Measurements from ENCODE around the gene FBXW7.

Gene FBXW7

DNA sequence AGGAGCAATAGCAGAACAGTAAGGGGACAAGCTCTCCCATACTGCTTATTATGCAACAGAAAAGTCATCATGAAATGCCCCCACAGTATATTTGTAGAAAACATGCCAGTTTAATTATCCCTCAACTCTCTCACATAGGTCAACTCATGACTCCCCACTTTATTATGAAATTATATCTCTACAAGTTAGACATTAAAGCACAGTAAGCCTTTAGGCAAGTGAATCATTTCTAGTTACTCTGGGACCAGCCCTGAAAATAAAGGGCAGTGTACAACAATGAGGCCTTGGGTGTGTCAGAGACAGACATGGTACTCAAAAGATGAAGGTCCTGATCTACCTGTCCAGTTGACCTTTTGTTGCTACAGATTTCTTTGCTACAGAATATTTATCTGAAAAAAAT lies 191.9 kb downstream of the FBXW7 start:
- no peaks in the 10 kb centered on the region for H3K4me1 ChIP-seq (ENCODE audit: control insufficient read depth, low read depth, low read length)
- no peaks in the 10 kb centered on the region for H3K27me3 ChIP-seq (ENCODE audit: control insufficient read depth, insufficient read depth, low read length)
- no peak overlapping the region for H3K27ac ChIP-seq (ENCODE audit: low read length)
- H3K4me3 ChIP-seq (ENCODE audit: low read length) = no peak overlapping the region
- no peak overlapping the region for H3K9ac ChIP-seq (ENCODE audit: low read length)
- H3K9me3 ChIP-seq (ENCODE audit: control insufficient read depth, low read depth, low read length) = no peaks in the 10 kb centered on the region
- peaks cover 4% of the 10 kb centered on the region for H3K36me3 ChIP-seq (ENCODE audit: control insufficient read depth, low read depth, low read length)

- Histone ChIP-seq H3K4me1 (ENCODE audit: control insufficient read depth, low read depth, low read length) (no peaks in the 10 kb centered on the region), H3K4me3 (ENCODE audit: low read length) (no peak overlapping the region), H3K9ac (ENCODE audit: low read length) (no peak overlapping the region), H3K27me3 (ENCODE audit: control insufficient read depth, insufficient read depth, low read length) (no peaks in the 10 kb centered on the region), H3K36me3 (ENCODE audit: control insufficient read depth, low read depth, low read length) (peaks cover 4% of the 10 kb centered on the region), H3K27ac (ENCODE audit: low read length) (no peak overlapping the region), H3K9me3 (ENCODE audit: control insufficient read depth, low read depth, low read length) (no peaks in the 10 kb centered on the region)
Observed at GRCh38 chr4:152342293-152342692, 193.6 kb downstream of the FBXW7 start.

GRCh38 chr4:152340818-152341217 lies 195.1 kb downstream of the FBXW7 start:
- no peak overlapping the region for H3K9ac ChIP-seq (ENCODE audit: low read length)
- H3K9me3 ChIP-seq (ENCODE audit: control insufficient read depth, low read depth, low read length) = no peaks in the 10 kb centered on the region
- H3K27ac ChIP-seq (ENCODE audit: low read length) = no peak overlapping the region
- no peaks in the 10 kb centered on the region for H3K36me3 ChIP-seq (ENCODE audit: control insufficient read depth, low read depth, low read length)
- no peaks in the 10 kb centered on the region for H3K4me1 ChIP-seq (ENCODE audit: control insufficient read depth, low read depth, low read length)
- no peaks in the 10 kb centered on the region for H3K27me3 ChIP-seq (ENCODE audit: control insufficient read depth, insufficient read depth, low read length)
- H3K4me3 ChIP-seq (ENCODE audit: low read length) = no peak overlapping the region

DNA sequence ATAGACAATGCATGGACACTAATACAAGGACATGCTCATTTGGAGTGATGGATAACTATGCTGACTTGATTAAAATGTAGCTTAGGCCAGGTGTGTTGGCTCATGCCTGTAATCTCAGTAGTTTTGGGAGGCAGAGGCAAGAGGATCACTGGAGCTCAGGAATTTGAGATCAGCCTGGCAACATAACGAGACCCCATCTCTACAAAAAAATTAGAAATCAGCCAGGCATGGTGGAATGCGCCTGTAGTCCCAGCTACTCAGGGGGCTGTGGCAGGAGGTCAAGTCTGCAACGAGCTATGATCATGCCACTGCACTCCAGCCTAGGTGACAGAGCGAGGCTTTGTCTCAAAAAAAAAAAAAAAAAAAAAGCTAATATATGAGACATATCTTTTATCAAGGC lies 196.3 kb downstream of the FBXW7 start:
- H3K4me1 ChIP-seq (ENCODE audit: control insufficient read depth, low read depth, low read length) = no peaks in the 10 kb centered on the region
- H3K36me3 ChIP-seq (ENCODE audit: control insufficient read depth, low read depth, low read length) = no peaks in the 10 kb centered on the region
- no peak overlapping the region for H3K4me3 ChIP-seq (ENCODE audit: low read length)
- no peaks in the 10 kb centered on the region for H3K9me3 ChIP-seq (ENCODE audit: control insufficient read depth, low read depth, low read length)
- no peak overlapping the region for H3K27ac ChIP-seq (ENCODE audit: low read length)
- no peaks in the 10 kb centered on the region for H3K27me3 ChIP-seq (ENCODE audit: control insufficient read depth, insufficient read depth, low read length)
- H3K9ac ChIP-seq (ENCODE audit: low read length) = no peak overlapping the region

DNA sequence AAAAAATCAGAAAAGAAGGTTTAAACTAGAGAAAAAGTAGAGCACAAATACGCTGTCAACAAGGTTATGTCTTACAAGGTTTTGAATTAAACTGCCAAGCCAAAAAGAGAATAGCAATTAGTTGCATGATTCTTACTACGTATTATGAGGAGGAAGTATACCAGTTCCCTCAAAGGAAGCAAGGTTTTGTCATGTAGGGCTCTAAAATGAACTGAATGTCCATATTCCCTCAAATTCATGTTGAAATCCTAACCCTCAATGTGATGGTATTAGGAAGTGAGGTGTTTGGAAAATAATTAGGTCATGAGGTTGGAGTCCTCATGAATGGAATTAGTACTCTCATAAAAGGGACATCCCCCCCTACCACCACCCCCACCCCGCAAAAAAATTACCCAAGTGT lies 201.0 kb downstream of the FBXW7 start:
- no peak overlapping the region for H3K9ac ChIP-seq (ENCODE audit: low read length)
- no peak overlapping the region for H3K27ac ChIP-seq (ENCODE audit: low read length)
- peaks cover 5% of the 10 kb centered on the region for H3K36me3 ChIP-seq (ENCODE audit: control insufficient read depth, low read depth, low read length)
- no peak overlapping the region for H3K4me3 ChIP-seq (ENCODE audit: low read length)
- H3K9me3 ChIP-seq (ENCODE audit: control insufficient read depth, low read depth, low read length) = no peaks in the 10 kb centered on the region
- H3K4me1 ChIP-seq (ENCODE audit: control insufficient read depth, low read depth, low read length) = no peaks in the 10 kb centered on the region
- no peaks in the 10 kb centered on the region for H3K27me3 ChIP-seq (ENCODE audit: control insufficient read depth, insufficient read depth, low read length)

DNA sequence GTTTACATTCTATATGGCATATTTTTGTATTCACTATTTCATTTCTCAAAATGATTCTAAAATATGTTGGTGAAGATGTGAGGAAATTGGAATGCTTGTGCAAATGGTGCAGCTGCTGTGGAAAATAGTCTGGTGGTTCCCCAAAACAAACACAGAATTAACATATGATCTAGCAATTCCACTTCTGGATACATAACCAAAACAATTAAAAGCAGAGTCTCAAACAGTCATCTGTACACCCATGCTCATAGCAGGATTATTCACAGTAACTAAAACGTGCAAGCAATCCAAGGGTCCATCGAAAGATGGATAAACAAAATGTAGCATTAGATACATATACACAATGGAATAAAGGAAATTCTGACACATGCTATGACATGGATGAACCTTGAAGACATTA lies 204.8 kb downstream of the FBXW7 start:
- H3K36me3 ChIP-seq (ENCODE audit: control insufficient read depth, low read depth, low read length) = peaks cover 12% of the 10 kb centered on the region
- no peak overlapping the region for H3K4me3 ChIP-seq (ENCODE audit: low read length)
- H3K9me3 ChIP-seq (ENCODE audit: control insufficient read depth, low read depth, low read length) = no peaks in the 10 kb centered on the region
- no peak overlapping the region for H3K27ac ChIP-seq (ENCODE audit: low read length)
- H3K27me3 ChIP-seq (ENCODE audit: control insufficient read depth, insufficient read depth, low read length) = no peaks in the 10 kb centered on the region
- no peaks in the 10 kb centered on the region for H3K4me1 ChIP-seq (ENCODE audit: control insufficient read depth, low read depth, low read length)
- H3K9ac ChIP-seq (ENCODE audit: low read length) = no peak overlapping the region

DNA sequence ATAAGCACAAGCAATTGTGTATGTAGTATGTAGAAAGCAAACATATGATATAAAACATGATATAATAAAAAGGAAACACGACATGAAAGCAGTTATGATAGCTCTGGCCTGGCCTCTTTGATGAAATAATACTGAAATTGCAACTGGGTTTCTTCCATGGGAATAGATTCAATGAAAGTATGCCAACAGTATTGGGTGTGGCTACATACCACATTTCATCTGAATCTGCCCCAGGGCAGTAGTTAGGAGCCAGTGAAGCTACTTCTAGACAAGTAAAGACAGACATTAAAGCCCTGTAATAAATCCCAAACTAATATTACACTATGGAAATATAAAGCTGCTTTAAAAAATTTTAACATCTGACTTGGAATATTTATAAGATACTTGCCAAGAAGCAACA lies 207.3 kb downstream of the FBXW7 start:
- Histone ChIP-seq H3K4me3 (ENCODE audit: low read length) (no peak overlapping the region), H3K36me3 (ENCODE audit: control insufficient read depth, low read depth, low read length) (peaks cover 15% of the 10 kb centered on the region)

DNA sequence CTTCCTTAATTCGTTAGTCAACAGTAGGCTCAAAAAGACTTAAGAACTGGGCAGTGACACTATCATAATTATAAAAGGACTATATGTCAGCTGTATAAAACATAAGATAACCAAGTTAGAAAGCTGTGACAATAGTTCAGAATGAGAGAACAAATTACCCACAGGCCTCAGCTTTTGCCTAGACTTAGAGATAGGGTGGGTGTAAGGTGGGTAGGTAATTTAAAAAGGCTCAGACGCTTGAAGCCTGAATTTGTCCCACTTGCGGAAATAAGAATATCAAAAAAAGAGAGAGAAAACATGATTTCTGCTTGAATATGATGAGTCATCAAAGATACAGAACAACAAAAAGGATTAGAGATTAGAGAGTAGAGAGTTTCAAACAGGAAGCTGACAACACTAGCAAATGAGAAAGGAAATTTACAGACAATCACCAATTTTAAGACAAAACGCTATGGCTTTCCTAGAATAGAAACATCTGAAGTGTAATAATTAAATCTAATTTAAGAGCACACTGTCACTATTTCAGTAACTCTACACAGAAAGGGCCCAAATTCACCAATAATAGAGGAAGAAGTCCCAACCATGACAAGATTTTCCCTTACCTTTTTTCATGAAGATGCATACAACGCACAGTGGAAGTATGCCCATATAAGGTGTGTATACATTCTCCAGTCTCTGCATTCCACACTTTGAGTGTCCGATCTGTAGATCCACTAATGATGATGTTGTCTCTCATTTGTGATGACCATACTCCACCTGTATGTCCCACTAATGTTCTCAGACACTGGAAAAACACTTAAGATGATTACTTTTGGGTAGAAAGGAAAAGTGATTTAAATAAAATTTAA lies 208.1 kb downstream of the FBXW7 start:
- Histone ChIP-seq H3K27me3 (ENCODE audit: control insufficient read depth, insufficient read depth, low read length) (no peaks in the 10 kb centered on the region), H3K4me1 (ENCODE audit: control insufficient read depth, low read depth, low read length) (no peaks in the 10 kb centered on the region), H3K9me3 (ENCODE audit: control insufficient read depth, low read depth, low read length) (no peaks in the 10 kb centered on the region), H3K9ac (ENCODE audit: low read length) (no peak overlapping the region), H3K4me3 (ENCODE audit: low read length) (no peak overlapping the region), H3K36me3 (ENCODE audit: control insufficient read depth, low read depth, low read length) (peaks cover 17% of the 10 kb centered on the region), H3K27ac (ENCODE audit: low read length) (no peak overlapping the region)

More for the DNA sequence above, 207.3 kb downstream of the FBXW7 start:
- Histone ChIP-seq H3K27me3 (ENCODE audit: control insufficient read depth, insufficient read depth, low read length) (no peaks in the 10 kb centered on the region), H3K9ac (ENCODE audit: low read length) (no peak overlapping the region), H3K9me3 (ENCODE audit: control insufficient read depth, low read depth, low read length) (no peaks in the 10 kb centered on the region), H3K4me1 (ENCODE audit: control insufficient read depth, low read depth, low read length) (no peaks in the 10 kb centered on the region), H3K27ac (ENCODE audit: low read length) (no peak overlapping the region)

DNA sequence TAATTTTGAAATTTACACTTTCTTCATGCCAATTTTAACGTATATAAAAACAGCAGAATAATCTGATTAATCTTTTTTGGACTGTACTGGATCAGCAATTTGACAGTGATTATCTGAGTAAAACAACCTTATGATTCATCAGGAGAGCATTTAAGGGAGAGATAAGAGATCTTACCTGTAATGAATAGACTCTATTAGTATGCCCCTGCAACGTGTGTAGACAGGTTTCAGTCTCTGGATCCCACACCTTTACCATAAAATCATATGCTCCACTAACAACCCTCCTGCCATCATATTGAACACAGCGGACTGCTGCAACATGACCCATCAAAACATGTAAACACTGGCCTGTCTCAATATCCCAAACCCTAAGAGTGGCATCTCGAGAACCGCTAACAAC lies 210.1 kb downstream of the FBXW7 start:
- Histone ChIP-seq H3K4me3 (ENCODE audit: low read length) (no peak overlapping the region), H3K27me3 (ENCODE audit: control insufficient read depth, insufficient read depth, low read length) (no peaks in the 10 kb centered on the region), H3K27ac (ENCODE audit: low read length) (no peak overlapping the region), H3K36me3 (ENCODE audit: control insufficient read depth, low read depth, low read length) (peaks cover 20% of the 10 kb centered on the region), H3K4me1 (ENCODE audit: control insufficient read depth, low read depth, low read length) (no peaks in the 10 kb centered on the region), H3K9me3 (ENCODE audit: control insufficient read depth, low read depth, low read length) (no peaks in the 10 kb centered on the region), H3K9ac (ENCODE audit: low read length) (no peak overlapping the region)

GRCh38 chr4:152323221-152323620 lies 212.7 kb downstream of the FBXW7 start:
- Histone ChIP-seq H3K36me3 (ENCODE audit: control insufficient read depth, low read depth, low read length) (peaks cover 10% of the 10 kb centered on the region), H3K9ac (ENCODE audit: low read length) (no peak overlapping the region), H3K27ac (ENCODE audit: low read length) (no peak overlapping the region), H3K9me3 (ENCODE audit: control insufficient read depth, low read depth, low read length) (no peaks in the 10 kb centered on the region), H3K4me3 (ENCODE audit: low read length) (no peak overlapping the region), H3K4me1 (ENCODE audit: control insufficient read depth, low read depth, low read length) (no peaks in the 10 kb centered on the region), H3K27me3 (ENCODE audit: control insufficient read depth, insufficient read depth, low read length) (no peaks in the 10 kb centered on the region)

DNA sequence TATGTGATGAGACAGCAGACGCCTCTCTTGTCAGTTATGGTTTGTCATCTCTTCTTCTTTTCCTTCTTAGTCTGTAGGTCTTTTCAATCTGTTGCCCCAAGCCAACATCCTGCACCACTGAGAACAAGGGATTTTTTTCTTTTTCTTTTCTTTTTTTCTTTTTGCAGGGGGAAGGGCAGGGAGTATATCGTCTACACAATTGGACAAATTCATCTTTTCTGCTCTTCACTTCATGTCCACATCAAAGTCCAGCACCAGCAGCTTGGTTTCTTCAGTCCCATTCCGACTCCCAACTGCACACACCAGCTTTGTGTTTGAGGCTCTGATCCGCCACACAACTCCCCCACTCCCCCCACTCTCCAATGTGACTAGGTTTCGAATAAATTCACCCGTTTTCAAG lies 213.2 kb downstream of the FBXW7 start:
- H3K36me3 ChIP-seq (ENCODE audit: control insufficient read depth, low read depth, low read length) = peaks cover 10% of the 10 kb centered on the region

DNA sequence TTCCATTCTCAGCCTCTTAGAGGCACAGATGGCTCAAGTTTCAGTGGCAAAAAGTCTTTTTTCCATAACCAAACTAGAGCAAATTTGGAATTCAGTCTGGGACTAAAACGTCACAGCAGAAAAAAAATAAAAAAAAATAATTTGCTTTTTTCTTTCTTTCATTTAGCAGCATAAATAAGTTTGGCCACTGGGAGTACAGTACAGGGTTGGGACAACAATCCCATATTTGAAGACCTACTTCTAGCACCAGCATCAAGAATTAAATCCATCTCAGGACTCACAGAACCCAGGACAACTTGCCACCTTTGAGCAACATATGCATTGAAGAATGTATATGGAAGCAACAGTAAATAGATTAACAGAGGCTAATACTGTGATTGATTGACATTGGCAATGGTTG lies 214.0 kb downstream of the FBXW7 start:
- Histone ChIP-seq H3K9ac (ENCODE audit: low read length) (no peak overlapping the region), H3K36me3 (ENCODE audit: control insufficient read depth, low read depth, low read length) (peaks cover 10% of the 10 kb centered on the region), H3K9me3 (ENCODE audit: control insufficient read depth, low read depth, low read length) (no peaks in the 10 kb centered on the region), H3K27me3 (ENCODE audit: control insufficient read depth, insufficient read depth, low read length) (no peaks in the 10 kb centered on the region), H3K4me1 (ENCODE audit: control insufficient read depth, low read depth, low read length) (no peaks in the 10 kb centered on the region), H3K27ac (ENCODE audit: low read length) (no peak overlapping the region), H3K4me3 (ENCODE audit: low read length) (no peak overlapping the region)

More for the DNA sequence above, 213.2 kb downstream of the FBXW7 start:
- no peaks in the 10 kb centered on the region for H3K9me3 ChIP-seq (ENCODE audit: control insufficient read depth, low read depth, low read length)
- H3K4me3 ChIP-seq (ENCODE audit: low read length) = no peak overlapping the region
- H3K27me3 ChIP-seq (ENCODE audit: control insufficient read depth, insufficient read depth, low read length) = no peaks in the 10 kb centered on the region
- H3K9ac ChIP-seq (ENCODE audit: low read length) = no peak overlapping the region
- H3K4me1 ChIP-seq (ENCODE audit: control insufficient read depth, low read depth, low read length) = no peaks in the 10 kb centered on the region
- no peak overlapping the region for H3K27ac ChIP-seq (ENCODE audit: low read length)
